Measurements from ENCODE around the gene GARIN5B.

DNA sequence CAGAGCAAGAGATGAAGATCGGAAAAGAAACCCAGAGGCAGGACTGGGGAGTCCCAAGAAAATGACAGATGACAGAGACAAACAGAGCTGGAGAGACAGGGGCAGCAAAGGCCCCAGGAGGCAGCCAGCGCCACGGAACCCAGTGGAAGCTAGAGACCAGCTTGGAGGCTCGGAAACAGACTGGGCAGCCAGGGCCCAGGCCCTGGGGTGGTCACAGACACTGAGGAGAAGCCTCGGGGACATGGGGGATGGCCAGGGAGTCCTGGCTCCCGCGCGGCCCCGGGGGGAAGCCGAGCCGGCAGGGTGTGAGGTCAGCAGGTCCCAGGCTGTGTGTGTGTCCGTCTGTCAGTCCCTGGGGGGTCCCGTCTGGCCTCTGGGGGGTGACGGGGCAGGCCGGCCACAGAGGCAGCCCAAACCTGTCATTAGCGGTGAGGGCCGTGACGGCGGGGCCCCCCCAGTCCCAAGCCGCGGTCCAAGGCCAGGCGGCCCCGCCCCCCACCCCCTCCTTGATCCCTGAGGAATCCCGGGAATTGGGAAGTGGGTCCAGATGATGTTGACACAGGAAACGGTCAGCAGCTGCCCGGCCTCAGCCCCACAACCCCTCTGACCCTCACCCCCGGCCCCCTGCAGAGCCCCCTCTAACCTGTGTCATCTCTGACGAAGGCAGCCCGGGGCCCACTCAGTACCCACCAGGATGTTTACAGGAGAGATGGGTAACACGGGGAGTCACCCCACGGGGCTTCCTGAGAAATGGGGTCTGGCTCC lies 11.1 kb upstream of the GARIN5B start:
- no peak for TF ChIP-seq EZH2 (IDR thresholded peaks at IDR 0.05)
- TF ChIP-seq POLR2AphosphoS5 (IDR thresholded peaks at IDR 0.05; ENCODE audit: borderline replicate concordance, low read depth, low read length), result no peak
- no peak for TF ChIP-seq FOXP2 (optimal IDR thresholded peaks at IDR 0.05; ENCODE audit: control extremely low read depth, extremely low read length, insufficient read depth)

Measured in SK-N-MC (cell line).